IMR-90 (cell line): ENCODE measurements around the gene CLEC4A. TPM values are rescaled to one million over a fixed set of nuclear protein-coding genes. Genes with fewer than 3 reads are reported as not detected.
"Not testable (repeated sequence)": the region's sequence is repeated elsewhere in the genome, so short reads cannot be mapped to it uniquely, and the experiment has no call there.

ENCODE experiments used
- ATAC-seq: fragments of 200-7000 bp; cut with Tn5 transposase; 2 replicates; pipeline ENCODE4 v1.9.1; 2020; ENCODE audit warnings: low read depth, mild to moderate bottlenecking, moderate library complexity
- BruUV-seq: library from RNA; stranded (reverse); fragments of 400-500 nt; replicated peaks from 2 replicates; lab custom pipeline; 2021; lab: Mats Ljungman, UMichigan
- CTCF ChIA-PET: fragments of 300-600 bp; formaldehyde crosslinking; extraction: SDS; loops from one replicate; lab custom pipeline; 2021; ENCODE audit warnings: antibody characterized with exemption; lab: Yijun Ruan, JAX
- POLR2A ChIA-PET: fragments of 300-600 bp; sonication (Branson Sonifier 250); formaldehyde crosslinking; loops from one replicate; lab custom pipeline; 2022; ENCODE audit warnings: antibody characterized with exemption; ENCODE audit not compliant: unreplicated experiment; lab: Charles Lee
- DNase-seq: peaks from one replicate; pipeline ENCODE4 v3.0.0; 2013
- H2AFZ ChIP-seq: replicated peaks from 2 replicates; pipeline ENCODE3; 2013; ENCODE audit warnings: low read length, mild to moderate bottlenecking; ENCODE audit not compliant: poor library complexity
- H2AK5ac ChIP-seq: 2 replicates; pipeline ENCODE4 v1.6.1; 2013; ENCODE audit warnings: low read depth, low read length, inconsistent platforms
- H2AK9ac ChIP-seq: replicated peaks from 2 replicates; pipeline ENCODE3; 2013; ENCODE audit warnings: mild to moderate bottlenecking, low read depth, low read length, moderate library complexity; ENCODE audit not compliant: poor library complexity
- H2BK120ac ChIP-seq: 2 replicates; pipeline ENCODE4 v1.6.1; 2013; ENCODE audit warnings: low read depth, low read length, inconsistent platforms
- H2BK15ac ChIP-seq: 3 replicates; pipeline ENCODE4 v1.6.1; 2013; ENCODE audit warnings: low read depth, low read length, inconsistent platforms
- H2BK20ac ChIP-seq: 2 replicates; pipeline ENCODE4 v1.6.1; 2013; ENCODE audit warnings: low read depth, mild to moderate bottlenecking, inconsistent platforms, low read length, moderate library complexity
- H2BK5ac ChIP-seq: 2 replicates; pipeline ENCODE4 v1.6.1; 2013; ENCODE audit warnings: mild to moderate bottlenecking, low read depth, low read length, inconsistent platforms; ENCODE audit not compliant: poor library complexity, severe bottlenecking
- H3K14ac ChIP-seq: replicated peaks from 2 replicates; pipeline ENCODE4 v1.6.1; 2013; ENCODE audit warnings: low read depth, low read length, inconsistent platforms
- H3K18ac ChIP-seq: 2 replicates; pipeline ENCODE4 v1.6.1; 2013; ENCODE audit warnings: low read depth, low read length, control low read depth
- H3K23ac ChIP-seq: 2 replicates; pipeline ENCODE4 v1.6.1; 2013; ENCODE audit warnings: low read depth, low read length, inconsistent platforms
- H3K27ac ChIP-seq: 2 replicates; pipeline ENCODE4 v1.5.1; 2013; ENCODE audit warnings: mild to moderate bottlenecking, control low read depth, low read length; ENCODE audit not compliant: insufficient read depth
- H3K27me3 ChIP-seq: 2 replicates; pipeline ENCODE4 v1.6.1; 2013; ENCODE audit warnings: low read length; ENCODE audit not compliant: control insufficient read depth, insufficient read depth
- H3K36me3 ChIP-seq: 2 replicates; pipeline ENCODE4 v1.6.1; 2013; ENCODE audit warnings: low read length, mixed read lengths; ENCODE audit not compliant: control insufficient read depth, insufficient read depth
- H3K4ac ChIP-seq: 2 replicates; pipeline ENCODE4 v1.6.1; 2013; ENCODE audit warnings: low read depth, low read length, inconsistent platforms
- H3K4me1 ChIP-seq: 2 replicates; pipeline ENCODE4 v1.6.1; 2013; ENCODE audit warnings: low read length, mixed read lengths; ENCODE audit not compliant: control insufficient read depth, insufficient read depth
- H3K4me2 ChIP-seq: 2 replicates; pipeline ENCODE4 v1.6.1; 2013; ENCODE audit warnings: low read depth, mild to moderate bottlenecking, control low read depth, low read length, moderate library complexity
- H3K4me3 ChIP-seq: 2 replicates; pipeline ENCODE4 v1.5.1; 2013; ENCODE audit warnings: low read depth, mild to moderate bottlenecking, control low read depth, low read length, moderate library complexity; ENCODE audit not compliant: insufficient read depth
- H3K56ac ChIP-seq: 2 replicates; pipeline ENCODE4 v1.6.1; 2013; ENCODE audit warnings: low read length, inconsistent platforms; ENCODE audit not compliant: insufficient read depth; ENCODE audit errors: extremely low read depth
- H3K79me1 ChIP-seq, 2 experiments: 2 replicates each; pipeline ENCODE4 v1.6.1; 2013; ENCODE audit warnings: low read length in 2 of 2, inconsistent platforms in 1 of 2, low read depth in 1 of 2
- H3K9ac ChIP-seq: 2 replicates; pipeline ENCODE4 v1.6.1; 2013; ENCODE audit warnings: low read depth, low read length, control low read depth
- H3K9me1 ChIP-seq: 2 replicates; pipeline ENCODE4 v1.6.1; 2013; ENCODE audit warnings: low read length, inconsistent platforms; ENCODE audit not compliant: insufficient read depth
- H3K9me3 ChIP-seq: 2 replicates; pipeline ENCODE4 v1.6.1; 2013; ENCODE audit warnings: low read length; ENCODE audit not compliant: control insufficient read depth, insufficient read depth
- H4K20me1 ChIP-seq: 2 replicates; pipeline ENCODE4 v1.6.1; 2013; ENCODE audit warnings: low read length, inconsistent platforms; ENCODE audit not compliant: insufficient read depth
- H4K5ac ChIP-seq: 2 replicates; pipeline ENCODE4 v1.6.1; 2013; ENCODE audit warnings: mild to moderate bottlenecking, low read depth, low read length, control low read depth
- H4K8ac ChIP-seq, 2 experiments: 2 replicates each; pipeline ENCODE4 v1.6.1; 2013; ENCODE audit warnings: low read depth in 2 of 2, low read length in 2 of 2, control low read depth in 1 of 2, inconsistent platforms in 1 of 2
- H4K91ac ChIP-seq: 2 replicates; pipeline ENCODE4 v1.6.1; 2013; ENCODE audit warnings: low read depth, low read length, inconsistent platforms; ENCODE audit not compliant: insufficient read depth
- WGBS, 2 experiments: methylation state at CpG; one replicate each; pipeline versions ENCODE4 v1.1.5 to v1.1.7; 2013; ENCODE audit warnings: missing lambda C conversion rate in 2 of 2; ENCODE audit not compliant: insufficient read length in 1 of 2; ENCODE audit errors: extremely low coverage in 2 of 2; 5-methylcytosine and 5-hydroxymethylcytosine counted together
- dilution Hi-C: fragments of 300-500 bp; cut with HindIII; formaldehyde crosslinking; loops from one replicate; pipeline ENCODE4 v1.14.3; 2018; ENCODE audit warnings: low sequenced_read_pairs; ENCODE audit not compliant: unreplicated experiment
- in situ Hi-C: fragments of 300-500 bp; cut with MboI; formaldehyde crosslinking; loops from 3 replicates; pipeline ENCODE4 v1.14.3; 2019; ENCODE audit warnings: low sequenced_read_pairs, inconsistent platforms, mixed read lengths
- intact Hi-C: fragments of 100-400 bp; cut with micrococcal nuclease; formaldehyde crosslinking; loops from 2 replicates; pipeline ENCODE4 v1.10.0; 2022
- polyA plus RNA-seq, 3 experiments: library from polyadenylated mRNA; depleted of rRNA; stranded (reverse); fragments of >200 nt; gene quantifications; 2 replicates each; pipeline ENCODE4 v1.2.3, GENCODE V29; 2012; ENCODE audit warnings: low replicate concordance in 1 of 3
- total RNA-seq: library from RNA; depleted of rRNA; stranded (reverse); fragments of >200 nt; gene quantifications from 2 replicates; pipeline ENCODE4 v1.2.3, GENCODE V29; 2012

Gene CLEC4A
- total and polyA plus RNA-seq, 2 of the 4 experiments (the other 2 are of a cell fraction) = 0.29 TPM; not detected in 1

- H4K20me1 ChIP-seq, BruUV-seq, H4K8ac ChIP-seq, H4K5ac ChIP-seq, H3K79me1 ChIP-seq, H3K9ac ChIP-seq, H3K4me2 ChIP-seq, dilution Hi-C loops, H3K4me3 ChIP-seq, H2AK5ac ChIP-seq, intact Hi-C loops, H3K9me3 ChIP-seq, H3K23ac ChIP-seq, H3K14ac ChIP-seq, DNase-seq, H3K18ac ChIP-seq, H3K9me1 ChIP-seq, H2BK20ac ChIP-seq, H3K27ac ChIP-seq, H2BK5ac ChIP-seq, H2AK9ac ChIP-seq, H3K4ac ChIP-seq, H3K4me1 ChIP-seq, H2BK15ac ChIP-seq, H4K91ac ChIP-seq, CTCF ChIA-PET, POLR2A ChIA-PET, in situ Hi-C loops, H3K56ac ChIP-seq, H2BK120ac ChIP-seq, H3K27me3 ChIP-seq, H3K36me3 ChIP-seq, H2AFZ ChIP-seq, ATAC-seq: not testable (repeated sequence)
- WGBS, 2 experiments = no CpG with 5 or more reads among the region's 7 CpGs
Observed at GRCh38 chr12:8182923-8183322, 59.5 kb downstream of the CLEC4A start.

GRCh38 chr12:8183346-8183745 is 59.9 kb downstream of the CLEC4A start:
- ATAC-seq, H4K5ac ChIP-seq, H2BK15ac ChIP-seq, H3K18ac ChIP-seq, H2AK9ac ChIP-seq, H2BK120ac ChIP-seq, H3K14ac ChIP-seq, H4K91ac ChIP-seq, dilution Hi-C loops, H3K23ac ChIP-seq, CTCF ChIA-PET, H4K20me1 ChIP-seq, H3K36me3 ChIP-seq, H3K9me1 ChIP-seq, intact Hi-C loops, H3K4me3 ChIP-seq, H4K8ac ChIP-seq, POLR2A ChIA-PET, H3K4me2 ChIP-seq, H3K4me1 ChIP-seq, H2BK20ac ChIP-seq, H2BK5ac ChIP-seq, H2AFZ ChIP-seq, H3K27me3 ChIP-seq, H3K4ac ChIP-seq, H3K27ac ChIP-seq, BruUV-seq, H2AK5ac ChIP-seq, H3K9ac ChIP-seq, DNase-seq, H3K79me1 ChIP-seq, H3K56ac ChIP-seq, H3K9me3 ChIP-seq, in situ Hi-C loops: not testable (repeated sequence)
- WGBS, 2 experiments = no CpG with 5 or more reads among the region's 23 CpGs
